CD4-positive, alpha-beta memory T cell (primary cell): ENCODE results near the gene OBSL1. TPM values are rescaled to one million over a fixed set of nuclear protein-coding genes. Genes with fewer than 3 reads are reported as not detected.
A peak's percentile ranks its signal among the peaks of the same experiment; 100 is the strongest.

Experiments used
- CTCF ChIA-PET: fragments of 350-600 bp; sonication (Branson Sonifier 250); formaldehyde crosslinking; loops from one replicate; lab custom pipeline; 2021; ENCODE audit warnings: inconsistent platforms; ENCODE audit not compliant: partially characterized antibody; lab: Charles Lee
- POLR2A ChIA-PET: fragments of 350-600 bp; sonication (Branson Sonifier 250); formaldehyde crosslinking; loops from one replicate; lab custom pipeline; 2021; ENCODE audit not compliant: partially characterized antibody; lab: Charles Lee
- DNase-seq, 5 donors: peaks; one replicate each; pipeline versions ENCODE4 v3.0.0 to v3.0.0-alpha.2; 2020 to 2022; ENCODE audit warnings: mixed read lengths in 1 of 5
- H3K27ac ChIP-seq: one replicate; pipeline ENCODE4 v1.7.0; 2013; ENCODE audit warnings: low read depth, low read length
- H3K27me3 ChIP-seq: 2 replicates; pipeline ENCODE4 v1.7.0; 2013; ENCODE audit warnings: mild to moderate bottlenecking, low read length, moderate library complexity; ENCODE audit not compliant: insufficient read depth
- H3K36me3 ChIP-seq: 2 replicates; pipeline ENCODE4 v1.7.0; 2013; ENCODE audit warnings: mild to moderate bottlenecking, low read length, moderate library complexity; ENCODE audit not compliant: insufficient read depth
- H3K4me1 ChIP-seq: 2 replicates; pipeline ENCODE4 v1.7.0; 2013; ENCODE audit warnings: mild to moderate bottlenecking, low read length, moderate library complexity; ENCODE audit not compliant: insufficient read depth
- H3K4me3 ChIP-seq, 2 donors: one replicate each; pipeline ENCODE4 v1.7.0; 2013; ENCODE audit warnings: low read length in 2 of 2, mild to moderate bottlenecking in 1 of 2
- H3K9me3 ChIP-seq, 2 donors: one replicate each; pipeline ENCODE4 v1.7.0; 2013; ENCODE audit warnings: low read length in 2 of 2, control low read depth in 1 of 2; ENCODE audit not compliant: control insufficient read depth in 1 of 2
- H3K27ac Mint-ChIP-seq, 7 donors: one replicate each; pipeline ENCODE4 v1.8.0; 2020 to 2021; ENCODE audit warnings: mixed read lengths in 7 of 7, mild to moderate bottlenecking in 6 of 7, inconsistent platforms in 3 of 7, moderate library complexity in 3 of 7
- H3K27me3 Mint-ChIP-seq, 2 donors: one replicate each; pipeline ENCODE4 v1.8.0; 2020 to 2021; ENCODE audit warnings: mixed read lengths in 2 of 2
- H3K36me3 Mint-ChIP-seq, 2 donors: one replicate each; pipeline ENCODE4 v1.8.0; 2020 to 2021; ENCODE audit warnings: mixed read lengths in 2 of 2, inconsistent platforms in 1 of 2, mild to moderate bottlenecking in 1 of 2
- H3K4me1 Mint-ChIP-seq, 4 donors: one replicate each; pipeline ENCODE4 v1.8.0; 2020 to 2021; ENCODE audit warnings: mixed read lengths in 4 of 4, mild to moderate bottlenecking in 1 of 4
- H3K4me3 Mint-ChIP-seq, 8 donors: one replicate each; pipeline ENCODE4 v1.8.0; 2020 to 2021; ENCODE audit warnings: mixed read lengths in 8 of 8, mild to moderate bottlenecking in 7 of 8, moderate library complexity in 6 of 8, inconsistent platforms in 3 of 8
- H3K9me3 Mint-ChIP-seq, 8 donors: one replicate each; pipeline ENCODE4 v1.8.0; 2020 to 2021; ENCODE audit warnings: mixed read lengths in 8 of 8, mild to moderate bottlenecking in 5 of 8, inconsistent platforms in 3 of 8, moderate library complexity in 1 of 8
- intact Hi-C: fragments of 100-400 bp; cut with micrococcal nuclease; formaldehyde crosslinking; loops from one replicate; pipeline ENCODE4 v1.15.1; 2023
- polyA plus RNA-seq, 2 donors: library from polyadenylated mRNA; unstranded; fragments of 300-500 nt; fragmentation: Illumina TruSeq; gene quantifications; one replicate each; pipeline ENCODE4 v1.2.3, GENCODE V29; 2021
- total RNA-seq, 2 experiments: library from RNA; stranded (reverse); gene quantifications; one replicate each; pipeline ENCODE4 v1.2.3, GENCODE V29; 2021

Gene OBSL1
- total and polyA plus RNA-seq, 4 experiments from 2014 or later = 0.09 TPM; not detected in 3

DNA sequence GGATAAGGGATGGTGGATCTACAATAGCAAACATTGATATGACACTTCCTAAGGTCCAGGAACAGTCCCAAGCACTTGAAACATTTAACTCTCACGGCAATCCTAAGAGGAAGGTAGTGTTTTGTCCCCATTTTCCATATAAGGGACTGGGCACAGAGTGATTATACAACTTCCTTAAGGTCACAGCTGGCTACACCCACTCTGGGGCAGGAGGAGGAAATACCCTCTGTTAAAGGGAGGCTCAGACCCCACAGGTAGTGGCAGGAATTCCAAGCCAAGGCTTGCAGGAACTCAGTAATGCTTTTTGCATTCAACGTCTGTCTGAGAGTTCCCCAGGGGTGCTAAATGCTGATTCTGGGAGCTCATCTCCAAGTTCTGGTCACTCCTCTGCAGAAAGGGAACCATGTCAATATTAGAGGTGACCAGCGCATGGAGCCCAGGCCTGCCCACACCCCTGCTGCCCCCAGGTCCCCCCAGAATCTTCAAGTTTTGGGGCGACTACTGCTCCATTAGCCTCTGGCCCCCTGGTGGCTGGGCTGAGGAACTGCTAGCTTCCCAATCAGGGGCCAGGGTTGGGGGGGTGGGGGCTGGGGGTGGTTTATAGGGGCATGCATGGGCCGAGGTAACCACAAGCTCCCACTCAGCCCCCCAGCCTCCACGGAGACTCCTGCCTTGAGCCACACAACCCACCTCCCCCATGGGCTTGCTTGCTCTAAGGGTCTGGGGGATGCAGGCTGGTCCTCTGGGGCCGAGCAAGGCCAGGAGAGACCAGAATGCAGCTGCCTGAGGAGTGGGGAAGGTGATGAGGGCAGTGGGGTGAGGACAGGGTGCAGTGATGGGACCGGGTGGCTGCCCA is 11.1 kb downstream of the OBSL1 start:
- Mint-ChIP-seq H3K4me3 (no peak overlapping the region), H3K36me3 (no peaks in the 10 kb centered on the region), H3K4me1 (peaks cover 0 to 2% (median 0%) of the 10 kb centered on the region in 4 donors), H3K27me3 (peaks cover 10 to 22% of the 10 kb centered on the region in 2 donors), H3K27ac (no peak overlapping the region), H3K9me3 (no peaks in the 10 kb centered on the region)
- no peak overlapping the region for H3K4me3 ChIP-seq
- H3K27ac ChIP-seq = no peak overlapping the region
- intact Hi-C loops = loop anchor here (1.0 kb wide), 1 partner anchor 19 kb away; no protein-coding TSS in a partner anchor
- POLR2A ChIA-PET = interaction anchor here (1.4 kb wide), 1 partner anchor 19 kb away, joined by 3 read pairs; no protein-coding TSS in a partner anchor
- CTCF ChIA-PET = interaction anchor here (0.7 to 4.8 kb wide), 18 partner anchors 8 to 172 kb away, joined by 3 to 73 read pairs (median 4); partner anchors contain the start of genes CHPF, GMPPA, INHA and OBSL1
- H3K4me1 ChIP-seq = no peaks in the 10 kb centered on the region
- H3K36me3 ChIP-seq = no peaks in the 10 kb centered on the region
- H3K27me3 ChIP-seq = no peaks in the 10 kb centered on the region
- DNase-seq = peak in 4 of 5 donors; percentile 19 to 37 (median 28)
- H3K9me3 ChIP-seq = no peaks in the 10 kb centered on the region

- H3K27ac Mint-ChIP-seq = no peak overlapping the region
These were observed 12.0 kb downstream of the OBSL1 start for GRCh38 chr2:219559156-219559915.

DNA sequence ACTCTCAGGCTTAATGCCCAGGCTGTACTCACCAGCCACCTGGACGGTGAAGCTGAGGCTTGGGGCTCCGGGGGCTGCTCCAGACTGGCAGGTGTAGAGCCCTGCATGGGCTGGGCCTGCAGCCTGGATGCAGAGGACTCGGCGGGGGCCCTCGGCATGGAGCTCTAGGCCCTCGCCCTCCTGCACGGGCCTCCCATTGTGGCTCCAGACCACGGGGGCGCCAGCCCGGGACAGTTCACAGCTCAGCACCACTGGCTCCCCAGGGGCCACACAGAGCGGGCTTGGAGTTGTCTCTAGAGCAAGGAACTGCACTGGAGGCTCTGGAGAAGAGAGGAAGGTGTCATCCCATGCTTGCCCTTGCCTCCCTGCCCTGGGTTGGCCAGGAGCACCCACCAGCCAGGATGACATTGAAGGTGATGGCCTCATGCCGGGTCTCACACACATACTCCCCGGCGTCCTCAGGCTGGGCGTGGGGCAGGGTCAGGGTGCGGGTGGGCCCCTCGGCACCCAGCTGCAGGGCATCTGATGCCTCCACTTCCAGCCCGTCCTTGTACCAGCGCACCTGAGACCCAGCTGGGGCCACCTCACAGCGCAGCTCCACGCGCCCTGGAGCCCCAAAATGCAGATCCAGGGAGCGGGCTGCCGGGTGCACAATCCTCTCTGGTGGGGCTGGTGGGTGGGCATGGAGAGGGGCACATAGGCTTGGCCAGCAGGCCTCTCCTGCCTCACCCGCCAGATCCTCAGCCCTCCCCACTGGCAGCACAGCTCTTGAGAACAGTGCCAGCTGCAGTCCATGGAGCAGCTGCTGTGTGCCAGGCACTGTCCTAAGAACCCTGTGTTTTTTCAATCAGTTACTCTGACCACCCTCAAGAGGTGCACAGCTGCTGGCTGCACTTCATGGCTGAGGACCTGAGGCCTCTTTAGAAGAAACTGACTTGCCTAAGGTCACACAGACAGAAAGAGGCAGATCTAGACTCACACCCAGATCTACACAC is 13.3 kb downstream of the OBSL1 start:
- Histone ChIP-seq H3K27me3 (peaks cover 5% of the 10 kb centered on the region), H3K4me1 (peaks cover 2% of the 10 kb centered on the region), H3K9me3 (no peaks in the 10 kb centered on the region), H3K4me3 (no peak overlapping the region), H3K36me3 (no peaks in the 10 kb centered on the region), H3K27ac (no peak overlapping the region)
- Mint-ChIP-seq H3K9me3 (peaks cover 0 to 2% (median 0%) of the 10 kb centered on the region in 8 donors), H3K27ac (no peak overlapping the region), H3K36me3 (no peaks in the 10 kb centered on the region), H3K4me3 (no peak overlapping the region), H3K4me1 (peaks cover 0 to 11% (median 6%) of the 10 kb centered on the region in 4 donors), H3K27me3 (peaks cover 22 to 32% of the 10 kb centered on the region in 2 donors)
- intact Hi-C loops = no loop called here
- peak in 1 of 5 donors; percentile 22 for DNase-seq
- POLR2A ChIA-PET = no interaction called here
- CTCF ChIA-PET = interaction anchor here (0.7 to 4.8 kb wide), 3 partner anchors 10 to 17 kb away, joined by 3 to 73 read pairs (median 6); partner anchors contain the start of genes CHPF and TMEM198

More at GRCh38 chr2:219559156-219559915, 12.0 kb downstream of the OBSL1 start:
- Histone ChIP-seq H3K4me3 (no peak overlapping the region), H3K36me3 (no peaks in the 10 kb centered on the region), H3K9me3 (no peaks in the 10 kb centered on the region), H3K27me3 (no peaks in the 10 kb centered on the region), H3K4me1 (no peaks in the 10 kb centered on the region), H3K27ac (no peak overlapping the region)
- DNase-seq = peak in 1 of 5 donors; percentile 21
- intact Hi-C loops = no loop called here
- no peaks in the 10 kb centered on the region for H3K36me3 Mint-ChIP-seq
- peak overlapping the region in 1 of 8 donors; percentile 17 for H3K4me3 Mint-ChIP-seq
- H3K27me3 Mint-ChIP-seq = peaks cover 14 to 28% of the 10 kb centered on the region in 2 donors
- H3K9me3 Mint-ChIP-seq = no peaks in the 10 kb centered on the region
- ChIA-PET CTCF (interaction anchor here (0.9 to 4.8 kb wide), 12 partner anchors 9 to 171 kb away, joined by 3 to 73 read pairs (median 4); partner anchors contain the start of genes CHPF, INHA, OBSL1 and TMEM198), POLR2A (no interaction called here)
- peaks cover 0 to under 1% (median 0%) of the 10 kb centered on the region in 4 donors for H3K4me1 Mint-ChIP-seq

- peaks cover 0 to 11% (median 7%) of the 10 kb centered on the region in 4 donors for H3K4me1 Mint-ChIP-seq
- H3K9me3 ChIP-seq = no peaks in the 10 kb centered on the region
- no peaks in the 10 kb centered on the region for H3K36me3 ChIP-seq
- H3K4me3 Mint-ChIP-seq = no peak overlapping the region
- peaks cover 9% of the 10 kb centered on the region for H3K4me1 ChIP-seq
- peaks cover 21 to 33% of the 10 kb centered on the region in 2 donors for H3K27me3 Mint-ChIP-seq
- ChIA-PET POLR2A (no interaction called here), CTCF (interaction anchor here (0.7 to 1.3 kb wide), 4 partner anchors 9 to 40 kb away, joined by 3 to 6 read pairs (median 3); partner anchors contain the start of gene STK11IP)
- H3K36me3 Mint-ChIP-seq = no peaks in the 10 kb centered on the region
- intact Hi-C loops = no loop called here
- H3K27me3 ChIP-seq = peaks cover 5% of the 10 kb centered on the region
- H3K27ac Mint-ChIP-seq = no peak overlapping the region
- H3K4me3 ChIP-seq = no peak overlapping the region
- peak in 1 of 5 donors; percentile 25 for DNase-seq
- no peak overlapping the region for H3K27ac ChIP-seq
- peaks cover 0 to 2% (median 0%) of the 10 kb centered on the region in 8 donors for H3K9me3 Mint-ChIP-seq
These were observed 14.0 kb downstream of the OBSL1 start for GRCh38 chr2:219557320-219557719.

DNA sequence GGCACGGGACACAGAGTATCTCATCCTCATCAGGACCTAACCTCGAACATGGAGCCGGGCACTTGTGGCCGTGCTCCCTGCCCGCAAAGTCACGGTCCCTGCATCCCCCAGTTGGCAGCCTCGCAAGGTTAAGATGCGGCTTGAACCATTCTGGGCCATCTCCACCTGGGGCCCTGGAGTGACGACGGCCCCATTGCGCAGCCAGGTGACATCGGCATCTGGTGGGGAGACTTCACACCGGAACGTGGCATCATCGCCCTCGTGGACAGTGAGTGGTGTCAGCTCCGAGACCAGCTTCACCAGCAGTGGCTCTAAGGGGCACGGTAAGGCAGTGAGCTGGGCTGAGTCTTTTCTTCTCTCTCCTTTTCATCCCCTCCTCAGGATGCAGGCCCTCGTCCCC is 14.9 kb downstream of the OBSL1 start:
- Histone ChIP-seq H3K4me3 (no peak overlapping the region), H3K9me3 (no peaks in the 10 kb centered on the region), H3K27ac (no peak overlapping the region), H3K4me1 (peaks cover 18% of the 10 kb centered on the region), H3K27me3 (peaks cover 11% of the 10 kb centered on the region), H3K36me3 (no peaks in the 10 kb centered on the region)
- peaks cover 19 to 38% of the 10 kb centered on the region in 2 donors for H3K27me3 Mint-ChIP-seq
- H3K36me3 Mint-ChIP-seq = no peaks in the 10 kb centered on the region
- intact Hi-C loops = no loop called here
- peaks cover 4 to 18% (median 9%) of the 10 kb centered on the region in 4 donors for H3K4me1 Mint-ChIP-seq
- no peak overlapping the region for H3K4me3 Mint-ChIP-seq
- POLR2A ChIA-PET = no interaction called here
- H3K9me3 Mint-ChIP-seq = peaks cover 0 to 2% (median 0%) of the 10 kb centered on the region in 8 donors
- DNase-seq = peak in 1 of 5 donors; percentile 16
- CTCF ChIA-PET = interaction anchor here (0.8 to 1.3 kb wide), 3 partner anchors 10 to 41 kb away, joined by 3 to 6 read pairs (median 3); partner anchors contain the start of gene STK11IP
- no peak overlapping the region for H3K27ac Mint-ChIP-seq

DNA sequence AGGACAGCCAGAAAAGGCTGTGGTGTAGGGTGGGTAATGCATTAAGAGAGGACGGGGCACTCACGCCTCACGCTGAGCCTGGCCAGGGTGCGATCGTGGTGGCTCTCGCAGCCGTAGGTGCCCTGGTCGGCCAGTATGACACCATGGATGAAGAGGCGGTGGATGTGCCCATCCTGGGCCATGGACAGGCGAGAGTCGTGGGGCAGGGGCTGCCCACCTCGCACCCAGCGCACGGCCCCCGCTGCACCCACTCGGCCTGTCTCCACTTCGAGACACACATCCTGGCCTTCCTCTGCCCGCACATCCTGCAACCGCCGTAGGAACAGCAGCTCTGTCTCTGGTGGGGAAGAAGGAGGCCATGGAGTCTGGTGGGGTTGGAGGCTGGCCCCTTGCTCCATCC is 15.4 kb downstream of the OBSL1 start:
- no peaks in the 10 kb centered on the region for H3K36me3 ChIP-seq
- peaks cover 5 to 18% (median 10%) of the 10 kb centered on the region in 4 donors for H3K4me1 Mint-ChIP-seq
- no peak overlapping the region for H3K27ac Mint-ChIP-seq
- CTCF ChIA-PET = interaction anchor here (7.1 kb wide), 1 partner anchor 14 kb away, joined by 45 read pairs; the partner anchor contains the start of genes CHPF and TMEM198
- no peak overlapping the region for H3K27ac ChIP-seq
- H3K4me3 ChIP-seq = no peak overlapping the region
- H3K9me3 ChIP-seq = no peaks in the 10 kb centered on the region
- H3K27me3 ChIP-seq = peaks cover 11% of the 10 kb centered on the region
- peaks cover 0 to 2% (median 0%) of the 10 kb centered on the region in 8 donors for H3K9me3 Mint-ChIP-seq
- peaks cover 18% of the 10 kb centered on the region for H3K4me1 ChIP-seq
- POLR2A ChIA-PET = no interaction called here
- H3K4me3 Mint-ChIP-seq = no peak overlapping the region
- peaks cover 21 to 39% of the 10 kb centered on the region in 2 donors for H3K27me3 Mint-ChIP-seq
- intact Hi-C loops = no loop called here
- DNase-seq = peak in 1 of 5 donors; percentile 36
- no peaks in the 10 kb centered on the region for H3K36me3 Mint-ChIP-seq
